NCI-H2107 treated with DMSO at 0.1 percent for 48 hours (cell line): ENCODE data around the gene SIPA1.

Source experiments
- DNase-seq: peaks from one replicate; lab custom pipeline; 2025; ENCODE audit not compliant: unreplicated experiment; lab: John Stamatoyannopoulos, UW

SIPA1 gene

GRCh38 chr11:65637794-65638419 lies at the start of gene SIPA1:
Gene SIPA1 (plus strand): TSS chr11:65638101. CDS start chr11:65640922, 2,821 bp downstream.
- no peak for DNase-seq

- no peak for DNase-seq
Measured at GRCh38 chr11:65588199-65589054, 49.5 kb upstream of the SIPA1 start.

- DNase-seq: no peak
Measured at GRCh38 chr11:65589444-65590239, 48.3 kb upstream of the SIPA1 start.

- DNase-seq: peak; percentile 20
Measured at GRCh38 chr11:65590240-65590738, 47.6 kb upstream of the SIPA1 start.

- DNase-seq: no peak
Measured at GRCh38 chr11:65591939-65592857, 45.7 kb upstream of the SIPA1 start.

- DNase-seq: no peak
Measured at GRCh38 chr11:65592858-65593517, 44.9 kb upstream of the SIPA1 start.

- DNase-seq: no peak
Measured at GRCh38 chr11:65593518-65594414, 44.1 kb upstream of the SIPA1 start.

GRCh38 chr11:65595131-65595530 lies 42.8 kb upstream of the SIPA1 start:
- DNase-seq: no peak

- no peak for DNase-seq
Measured at GRCh38 chr11:65595543-65596281, 42.2 kb upstream of the SIPA1 start, which contains the start of gene KCNK7. Gene KCNK7 (minus strand): TSS chr11:65595800. CDS start chr11:65595772, 28 bp downstream.

GRCh38 chr11:65596520-65596919 lies 41.4 kb upstream of the SIPA1 start:
- DNase-seq: no peak

- DNase-seq: no peak
Measured at GRCh38 chr11:65598258-65598699, 39.6 kb upstream of the SIPA1 start.

- DNase-seq: no peak
Measured at GRCh38 chr11:65599216-65599954, 38.5 kb upstream of the SIPA1 start.

GRCh38 chr11:65599955-65600246 lies 38.0 kb upstream of the SIPA1 start:
- DNase-seq: no peak

GRCh38 chr11:65604258-65604657 lies 33.6 kb upstream of the SIPA1 start:
- DNase-seq: no peak

- DNase-seq: no peak
Measured at GRCh38 chr11:65606876-65607613, 30.9 kb upstream of the SIPA1 start.

GRCh38 chr11:65607614-65608426 lies 30.1 kb upstream of the SIPA1 start:
- DNase-seq: no peak
